Activated T-helper 9 cell treated with anti-CD3 and anti-CD28 coated beads, Interleukin-2, amount 50 U/mL, for 16 hours (primary cell): ENCODE data around the gene SMIM15.

Experiments used
- DNase-seq: peaks from one replicate; pipeline ENCODE4 v3.0.0-alpha.2; 2020; ENCODE audit warnings: low read depth

SMIM15 gene

DNA sequence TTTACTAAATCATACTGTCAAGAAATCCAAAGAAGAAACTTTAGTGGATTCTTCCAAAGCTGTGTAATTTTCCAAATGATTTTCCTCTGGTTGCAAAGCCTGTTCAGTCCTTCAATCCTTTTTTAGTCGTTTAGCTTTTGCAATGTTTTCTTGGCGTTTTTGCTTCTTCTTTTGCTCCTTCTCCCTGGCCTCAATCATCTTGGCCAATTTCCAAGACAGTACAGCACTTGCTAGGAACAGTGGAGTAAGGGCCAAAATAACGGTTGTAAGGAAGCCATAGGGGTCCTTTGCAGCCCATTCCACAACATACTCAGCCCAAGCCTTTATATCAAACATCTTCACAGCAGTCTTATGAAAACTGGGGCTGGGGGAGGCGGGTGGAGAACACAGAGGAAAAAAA is 2.4 kb downstream of the SMIM15 start:
- no peak for DNase-seq

DNA sequence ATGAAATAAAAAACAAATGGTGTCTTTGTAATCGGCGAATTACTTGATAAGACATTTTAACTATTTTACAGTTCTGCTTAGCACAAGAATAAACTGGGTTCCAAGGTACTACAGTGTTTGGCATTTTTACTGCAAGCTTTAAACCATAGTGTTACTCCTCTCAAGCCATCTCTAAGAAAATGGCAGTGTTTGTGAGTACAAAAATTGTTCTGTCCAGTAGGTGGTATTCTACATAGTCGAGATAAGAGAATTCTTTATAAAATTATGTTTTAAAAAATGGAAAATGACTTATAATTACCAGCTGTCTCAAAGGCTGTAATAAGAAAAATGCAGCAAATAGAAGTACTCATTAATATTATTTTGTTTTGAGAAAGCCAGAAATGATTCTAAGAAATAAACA is 3.2 kb downstream of the SMIM15 start:
- DNase-seq, result no peak

DNA sequence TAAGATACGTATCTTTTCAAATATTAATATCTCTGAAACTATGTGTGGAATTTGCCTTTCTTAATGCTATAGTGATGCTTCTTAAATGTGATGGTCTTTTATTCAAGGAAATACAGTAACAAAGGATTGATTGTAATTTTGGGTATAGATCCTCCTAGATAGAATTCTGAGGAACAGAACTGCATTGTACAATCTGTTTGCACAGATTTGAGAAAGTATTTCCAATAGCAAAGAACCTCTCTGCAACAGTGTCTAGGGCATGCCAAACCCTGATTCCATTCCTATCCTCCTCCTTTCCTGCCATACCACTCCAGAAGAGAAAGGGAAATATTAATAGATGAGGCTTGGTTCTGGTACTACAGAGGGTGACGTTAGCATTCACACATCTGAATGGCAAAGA is 10.4 kb downstream of the SMIM15 start:
- DNase-seq, result no peak

DNA sequence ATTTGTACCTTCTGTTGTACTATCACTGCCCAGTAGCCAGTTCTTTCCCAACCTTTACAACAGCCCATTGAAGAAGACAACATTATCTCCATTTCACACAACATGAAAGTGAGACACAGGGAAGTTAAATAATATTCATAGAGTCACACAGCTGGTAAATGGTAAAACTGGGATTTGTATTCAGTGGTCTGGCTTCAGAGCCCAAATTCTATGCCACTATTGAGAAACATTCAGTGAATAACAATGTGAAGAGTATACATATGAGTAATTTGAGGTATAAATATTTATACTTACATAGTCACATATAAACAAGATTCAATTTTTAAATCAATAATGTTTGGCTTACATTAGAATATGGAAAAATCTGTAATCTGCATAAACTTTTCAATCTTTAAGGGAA is 13.8 kb downstream of the SMIM15 start:
- DNase-seq, result no peak

DNA sequence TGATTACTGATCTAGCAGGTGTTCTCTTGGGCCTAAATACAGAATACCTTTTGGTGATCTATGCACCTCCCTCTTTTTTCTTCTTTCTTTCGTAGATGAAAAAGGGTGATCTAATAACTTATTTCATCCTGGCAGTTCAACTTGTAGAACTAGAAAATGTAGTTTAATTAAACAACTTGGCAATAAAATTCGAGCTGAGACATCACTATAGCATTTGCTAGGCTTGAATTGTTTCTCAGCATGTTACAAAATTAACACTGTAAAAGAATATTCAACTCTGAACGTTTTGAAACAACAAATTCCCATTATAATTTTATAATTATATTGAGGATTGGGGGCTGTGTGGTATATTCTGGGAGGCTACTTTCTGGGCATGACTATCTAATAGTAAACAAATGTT is 19.5 kb downstream of the SMIM15 start:
- no peak for DNase-seq

DNA sequence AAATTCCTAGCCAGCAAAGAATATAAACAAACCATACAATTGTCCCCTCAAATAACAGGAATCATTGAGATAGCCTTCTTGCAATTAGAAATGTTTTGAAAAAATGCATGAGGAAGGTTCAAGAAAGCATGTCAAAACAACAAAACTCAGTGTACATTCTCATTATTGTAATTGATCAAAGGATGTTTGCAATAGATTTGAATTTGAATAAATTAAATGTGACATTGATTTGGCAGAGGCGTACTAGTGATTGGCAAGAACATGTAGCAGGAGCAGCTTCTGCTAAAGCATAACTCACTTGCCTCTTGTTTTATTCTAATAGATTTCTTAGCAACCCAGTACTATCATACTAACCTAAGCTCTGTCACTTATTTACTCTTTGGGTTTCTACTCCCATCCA is 19.9 kb downstream of the SMIM15 start:
- DNase-seq, result no peak

DNA sequence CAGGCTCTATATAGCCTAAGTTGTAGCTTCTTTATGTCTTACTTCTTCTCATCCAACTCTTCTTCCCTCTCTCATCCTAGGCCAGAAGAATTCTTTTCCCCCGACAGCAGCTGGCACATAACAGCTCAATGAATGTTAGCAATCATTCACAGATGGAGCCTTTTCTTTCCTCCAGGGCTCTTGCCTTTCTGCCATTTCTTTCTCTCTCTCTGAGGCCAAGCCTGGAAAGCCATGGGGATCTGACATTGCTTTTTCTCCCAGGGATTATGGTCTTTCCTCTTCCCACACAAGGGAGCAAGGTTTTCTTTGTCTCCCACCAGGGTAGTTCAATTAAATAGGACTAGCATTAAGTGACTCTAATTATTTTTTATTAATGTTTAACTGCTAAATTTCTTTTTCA is 20.5 kb downstream of the SMIM15 start:
- DNase-seq, result no peak

DNA sequence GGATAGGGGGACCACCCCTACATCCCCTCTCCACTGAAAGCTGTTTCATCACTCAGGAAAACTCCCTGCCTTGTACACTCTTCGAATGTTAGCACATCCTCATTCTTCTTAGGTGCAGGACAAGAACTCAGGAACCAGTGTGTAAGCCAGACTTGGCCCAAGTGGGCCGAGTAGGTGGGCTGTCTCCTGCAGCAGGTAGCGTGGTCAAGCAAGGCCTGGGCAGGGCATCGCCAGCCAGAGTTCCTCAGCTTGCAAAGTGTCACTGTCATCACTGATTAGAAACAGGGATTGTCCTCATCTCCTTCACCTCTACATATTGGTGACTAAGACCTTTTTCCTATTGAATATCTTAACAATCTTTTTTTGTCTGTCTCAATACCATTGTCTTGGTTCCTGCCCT is 22.3 kb downstream of the SMIM15 start:
- no peak for DNase-seq

DNA sequence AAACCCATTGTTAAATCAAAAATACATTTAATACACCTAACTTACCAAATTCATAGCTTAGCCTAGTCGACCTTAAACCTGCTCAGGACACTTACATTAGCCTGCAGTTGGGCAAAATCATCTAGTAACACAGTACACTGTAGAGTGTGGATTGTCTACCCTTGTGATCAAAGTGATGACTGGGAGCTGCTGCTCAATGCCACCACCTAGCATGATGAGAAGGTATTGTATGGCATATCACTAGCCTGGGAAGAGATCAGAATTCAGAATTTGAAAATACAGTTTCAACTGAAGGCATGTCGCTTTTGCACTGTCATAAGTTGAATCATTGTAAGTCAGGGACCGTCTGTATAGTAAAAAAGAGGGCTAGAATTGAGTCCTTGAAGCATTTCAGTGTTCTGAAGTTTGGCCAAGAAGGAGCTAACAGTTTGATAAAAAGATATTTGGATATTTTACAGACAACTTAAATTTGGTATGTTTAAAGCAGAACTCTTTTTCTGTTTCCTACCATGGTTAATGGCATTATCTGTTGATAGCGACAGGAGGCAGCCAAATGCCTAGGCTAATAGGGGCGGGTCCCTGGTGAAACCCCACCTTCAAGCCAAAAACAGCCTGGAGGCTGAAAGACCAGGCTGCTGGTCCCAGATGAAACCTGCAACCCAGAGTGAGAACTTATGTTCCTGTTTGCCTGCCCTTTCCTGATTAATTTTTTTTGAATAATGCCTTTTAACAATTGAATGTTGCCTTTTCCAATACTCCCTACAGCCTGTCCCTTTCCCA is 23.0 kb downstream of the SMIM15 start:
- DNase-seq, result no peak

DNA sequence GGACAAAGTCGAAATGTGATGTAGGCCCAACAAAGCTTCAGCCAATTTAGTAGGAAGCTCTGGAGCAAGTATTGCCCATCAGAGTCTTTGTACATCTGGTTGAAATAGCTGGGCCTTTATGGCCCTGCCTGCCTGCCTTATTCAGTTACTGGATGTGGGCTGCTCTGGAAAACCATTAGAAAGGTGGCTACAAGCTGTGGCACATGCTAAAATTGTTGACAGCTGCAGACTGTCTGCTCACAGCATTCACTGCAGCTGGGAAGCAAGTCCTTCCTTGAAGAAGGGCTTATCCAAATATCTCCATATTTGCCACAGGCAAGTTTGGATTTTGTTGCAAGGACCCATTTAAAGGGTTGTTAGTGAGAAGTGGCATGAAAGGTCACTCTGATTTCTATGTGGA is 24.4 kb downstream of the SMIM15 start:
- DNase-seq, result no peak

DNA sequence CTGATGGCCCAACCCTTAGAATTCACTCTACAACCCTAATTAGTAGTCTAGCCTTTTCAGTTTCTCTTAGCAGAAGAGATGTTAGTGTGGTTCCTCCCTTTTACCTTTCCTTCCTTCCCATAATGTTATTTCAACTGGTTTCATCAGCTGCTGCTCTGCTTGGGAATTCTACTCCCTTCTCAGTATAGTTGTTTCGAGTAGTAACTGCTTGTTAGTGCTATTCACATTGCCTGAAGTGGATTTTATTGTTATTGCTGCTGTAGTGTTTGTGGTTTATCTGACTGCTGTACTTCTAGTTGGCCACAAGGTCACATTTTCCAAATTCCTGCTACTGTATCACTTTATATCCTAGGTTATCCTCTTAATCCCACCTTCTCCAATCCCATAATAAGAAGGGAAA is 29.7 kb downstream of the SMIM15 start:
- no peak for DNase-seq

DNA sequence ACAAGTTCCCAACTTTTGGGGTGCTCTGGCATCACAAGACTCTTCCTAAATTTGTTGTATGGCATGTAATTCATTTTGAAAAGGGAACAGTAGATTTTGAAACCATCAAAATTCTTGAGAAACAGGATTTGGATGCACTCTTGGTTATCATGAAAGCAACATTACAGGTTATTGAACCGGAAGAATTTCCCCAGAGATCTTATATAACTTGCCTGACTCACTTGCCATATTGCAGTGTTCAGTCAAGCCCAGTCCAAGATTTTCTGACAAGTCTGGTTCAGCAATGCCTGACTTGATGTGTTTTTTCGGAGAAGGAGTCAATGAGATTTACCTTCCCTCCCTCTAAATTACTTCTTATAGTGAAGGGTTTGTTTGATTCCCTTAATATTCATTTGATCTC is 32.0 kb downstream of the SMIM15 start:
- DNase-seq, result no peak

DNA sequence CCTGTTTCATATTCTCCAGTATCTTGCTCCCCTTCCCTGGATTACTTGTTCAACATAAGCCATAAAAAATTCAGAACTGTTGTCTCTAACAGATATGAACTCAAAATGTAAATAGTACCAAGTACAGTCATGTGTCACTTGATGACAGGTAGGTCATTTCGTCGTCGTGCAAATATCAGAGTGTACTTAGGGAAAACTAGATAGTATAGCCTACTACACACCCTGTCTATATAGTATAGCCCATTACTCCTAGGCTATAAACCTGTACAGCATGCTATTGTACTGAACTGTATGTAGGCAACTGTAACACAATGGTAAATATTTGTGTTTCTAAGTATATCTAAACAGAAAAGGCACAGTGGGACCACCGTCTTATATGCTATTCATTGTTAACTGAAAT is 39.1 kb downstream of the SMIM15 start:
- no peak for DNase-seq

DNA sequence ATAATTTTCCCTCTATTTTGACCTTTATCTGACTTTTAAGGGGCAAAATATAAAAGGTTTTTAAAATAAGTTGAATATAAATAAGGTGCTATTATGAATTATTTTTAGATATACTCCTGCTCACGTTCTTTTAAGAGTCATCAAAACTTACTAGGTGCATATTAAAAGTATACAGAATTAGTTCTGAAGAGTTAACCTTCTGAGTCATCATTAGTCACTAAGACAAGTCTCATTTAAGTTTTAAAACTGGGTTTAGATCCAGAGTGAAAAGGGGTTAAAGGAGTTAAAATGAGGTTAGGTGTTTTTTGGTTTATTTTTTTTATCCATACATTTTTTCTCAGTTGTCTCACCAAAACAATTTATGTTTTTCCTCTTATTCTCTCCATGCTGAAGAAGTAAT is 41.7 kb downstream of the SMIM15 start:
- DNase-seq, result no peak

DNA sequence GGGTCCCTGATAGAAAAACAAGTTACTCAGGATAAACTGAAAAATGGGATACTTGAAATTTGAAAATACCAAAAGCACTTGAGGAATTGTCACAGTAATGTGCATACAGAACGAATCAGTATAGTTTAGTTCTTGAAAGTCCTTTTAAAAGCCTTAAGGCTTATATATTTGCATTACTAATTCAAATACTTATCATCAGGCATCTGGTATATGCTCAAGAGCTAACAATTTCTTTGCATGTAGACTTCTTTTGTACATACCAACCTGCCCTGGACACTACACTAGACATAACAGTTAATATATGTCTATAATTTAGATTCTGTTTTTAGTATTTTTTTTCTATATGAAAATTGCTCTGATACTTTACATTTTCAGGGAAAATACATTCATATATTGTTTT is 43.2 kb downstream of the SMIM15 start:
- no peak for DNase-seq

DNA sequence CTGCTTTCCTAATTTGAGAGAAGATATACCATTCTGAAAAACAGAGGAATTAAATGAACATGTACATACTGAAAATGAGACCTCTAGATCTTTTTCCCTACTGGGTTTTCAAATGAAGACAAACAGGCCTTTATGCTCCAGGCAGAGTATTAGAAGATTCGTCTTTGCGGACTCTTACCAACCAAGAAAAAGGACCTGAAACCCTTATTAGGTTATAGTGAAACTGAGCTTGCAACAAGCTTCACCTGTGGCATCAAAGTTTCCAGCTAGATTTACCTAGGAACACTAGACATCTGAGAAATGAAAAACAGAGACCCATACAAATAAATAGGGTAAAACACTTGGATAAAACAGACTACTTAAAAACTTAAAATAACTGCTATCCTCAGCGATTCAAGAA is 46.3 kb downstream of the SMIM15 start:
- DNase-seq, result no peak

DNA sequence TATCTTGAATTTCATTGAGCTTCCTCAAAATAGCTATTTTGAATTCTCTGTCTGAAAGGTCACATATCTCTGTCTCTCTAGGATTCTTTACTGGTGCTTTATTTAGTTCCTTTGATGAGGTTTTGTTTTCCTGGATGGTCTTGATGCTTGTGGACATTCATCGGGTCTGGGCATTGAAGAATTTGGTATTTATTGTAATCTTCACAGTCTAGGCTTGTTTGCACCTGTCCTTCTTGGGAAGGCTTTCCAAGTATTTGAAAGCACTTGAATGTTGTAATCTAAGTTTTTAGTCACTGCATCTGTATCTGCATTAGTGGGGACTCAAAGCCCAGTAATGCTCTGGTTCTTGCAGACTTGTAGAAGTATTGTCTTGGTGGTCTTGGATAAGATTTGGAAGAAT is 47.8 kb downstream of the SMIM15 start:
- no peak for DNase-seq
